ENCODE measurements around the gene BDH1.
"Not testable (repeated sequence)": the region's sequence is repeated elsewhere in the genome, so short reads cannot be mapped to it uniquely, and the experiment has no call there.

Gene BDH1

DNA sequence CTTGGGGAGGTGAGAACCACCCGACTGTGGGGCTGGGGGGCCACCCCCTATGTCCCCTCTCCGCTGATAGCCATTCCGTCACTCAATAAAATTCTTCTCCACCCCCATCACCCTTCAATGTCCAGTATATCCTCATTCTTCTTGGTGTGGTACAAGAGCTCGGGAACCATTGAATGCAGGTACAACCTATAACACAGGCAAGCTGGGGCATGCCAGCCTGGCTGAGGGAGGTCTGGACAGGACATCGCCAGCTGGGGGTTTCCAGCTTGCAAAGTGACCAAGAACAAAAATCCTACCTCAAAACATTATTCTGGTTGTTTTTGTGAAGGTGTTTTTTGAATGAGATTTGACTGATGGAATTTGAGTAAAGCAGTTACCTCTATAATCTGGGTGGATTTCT, 19.6 kb upstream of the BDH1 start:
- H3K56ac ChIP-seq (ENCODE audit: low read length), result peak overlapping the region; percentile 72
- peak overlapping the region; percentile 44 for H3K9ac ChIP-seq (ENCODE audit: low read length)
- H4K8ac ChIP-seq (ENCODE audit: low read depth, low read length), result no peak overlapping the region
- no peak overlapping the region for H3K4me3 ChIP-seq (ENCODE audit: low read length)
- no peaks in the 10 kb centered on the region for H3K27me3 ChIP-seq (ENCODE audit: insufficient read depth, low read length, poor library complexity)
- peak overlapping the region; percentile 90 for H2BK5ac ChIP-seq (ENCODE audit: low read length)
- no peak overlapping the region for H3K4me2 ChIP-seq (ENCODE audit: low read length)
- WGBS (ENCODE audit: extremely low coverage, insufficient coverage, low lambda C conversion rate), result no CpG with 5 or more reads among the region's 5 CpGs
- peak overlapping the region; percentile 82 for H3K4ac ChIP-seq (ENCODE audit: low read depth, low read length)
- no peak overlapping the region for H2BK120ac ChIP-seq (ENCODE audit: low read depth, low read length)
- peak overlapping the region; percentile 15 for H3K18ac ChIP-seq (ENCODE audit: low read length)
- no peak for DNase-seq
- no peaks in the 10 kb centered on the region for H3K79me2 ChIP-seq (ENCODE audit: control insufficient read depth, insufficient read depth, low read length)
- peak overlapping the region; percentile 78 for H2AK5ac ChIP-seq (ENCODE audit: low read length)
- H3K23ac ChIP-seq (ENCODE audit: low read length), result peak overlapping the region; percentile 48
- H3K4me1 ChIP-seq (ENCODE audit: control insufficient read depth, low read depth, low read length), result peaks cover 15% of the 10 kb centered on the region
- H3K36me3 ChIP-seq (ENCODE audit: control insufficient read depth, insufficient read depth, low read length), result no peaks in the 10 kb centered on the region
- peak overlapping the region; percentile 83 for H3K27ac ChIP-seq (ENCODE audit: low read depth, low read length)
- no peak overlapping the region for H2BK15ac ChIP-seq (replicated peaks; ENCODE audit: low read depth)
- H4K5ac ChIP-seq (ENCODE audit: low read length), result no peak overlapping the region
- H3K79me1 ChIP-seq (ENCODE audit: low read length), result no peaks in the 10 kb centered on the region

- not testable (repeated sequence) for H4K5ac ChIP-seq (ENCODE audit: low read length); H3K79me2 ChIP-seq (ENCODE audit: control insufficient read depth, insufficient read depth, low read length); H2AK5ac ChIP-seq (ENCODE audit: low read length); H3K36me3 ChIP-seq (ENCODE audit: control insufficient read depth, insufficient read depth, low read length); H2BK120ac ChIP-seq (ENCODE audit: low read depth, low read length); H3K27me3 ChIP-seq (ENCODE audit: insufficient read depth, low read length, poor library complexity); H3K23ac ChIP-seq (ENCODE audit: low read length); H2BK15ac ChIP-seq (replicated peaks; ENCODE audit: low read depth); H3K4me3 ChIP-seq (ENCODE audit: low read length); H4K8ac ChIP-seq (ENCODE audit: low read depth, low read length); H3K79me1 ChIP-seq (ENCODE audit: low read length); H3K4ac ChIP-seq (ENCODE audit: low read depth, low read length)
- DNase-seq, result peak; percentile 63
- no CpG with 5 or more reads among the region's 4 CpGs for WGBS (ENCODE audit: extremely low coverage, insufficient coverage, low lambda C conversion rate)
- peaks cover 15% of the 10 kb centered on the region for H3K4me1 ChIP-seq (ENCODE audit: control insufficient read depth, low read depth, low read length)
- peak overlapping the region; percentile 15 for H3K18ac ChIP-seq (ENCODE audit: low read length)
- peak overlapping the region; percentile 73 for H3K56ac ChIP-seq (ENCODE audit: low read length)
- H2BK5ac ChIP-seq (ENCODE audit: low read length), result peak overlapping the region; percentile 78
- H3K4me2 ChIP-seq (ENCODE audit: low read length), result peak overlapping the region; percentile 17
- peak overlapping the region; percentile 83 for H3K27ac ChIP-seq (ENCODE audit: low read depth, low read length)
- peak overlapping the region; percentile 21 for H3K9ac ChIP-seq (ENCODE audit: low read length)
These were observed 18.7 kb upstream of the BDH1 start for GRCh38 chr3:197574396-197574991.

- Histone ChIP-seq H3K4me2 (ENCODE audit: low read length) (no peak overlapping the region), H3K36me3 (ENCODE audit: control insufficient read depth, insufficient read depth, low read length) (no peaks in the 10 kb centered on the region), H3K4ac (ENCODE audit: low read depth, low read length) (no peak overlapping the region), H4K5ac (ENCODE audit: low read length) (no peak overlapping the region), H3K27ac (ENCODE audit: low read depth, low read length) (peak overlapping the region; percentile 58), H3K79me1 (ENCODE audit: low read length) (no peaks in the 10 kb centered on the region), H2BK5ac (ENCODE audit: low read length) (peak overlapping the region; percentile 82), H3K23ac (ENCODE audit: low read length) (no peak overlapping the region), H3K79me2 (ENCODE audit: control insufficient read depth, insufficient read depth, low read length) (no peaks in the 10 kb centered on the region), H2BK15ac (replicated peaks; ENCODE audit: low read depth) (no peak overlapping the region), H3K56ac (ENCODE audit: low read length) (peak overlapping the region; percentile 56), H3K27me3 (ENCODE audit: insufficient read depth, low read length, poor library complexity) (no peaks in the 10 kb centered on the region), H3K9ac (ENCODE audit: low read length) (no peak overlapping the region), H3K18ac (ENCODE audit: low read length) (no peak overlapping the region), H3K4me3 (ENCODE audit: low read length) (no peak overlapping the region), H3K4me1 (ENCODE audit: control insufficient read depth, low read depth, low read length) (peaks cover 15% of the 10 kb centered on the region), H2AK5ac (ENCODE audit: low read length) (peak overlapping the region; percentile 52), H2BK120ac (ENCODE audit: low read depth, low read length) (no peak overlapping the region), H4K8ac (ENCODE audit: low read depth, low read length) (no peak overlapping the region)
- peak; percentile 47 for DNase-seq
- no CpG with 5 or more reads among the region's 6 CpGs for WGBS (ENCODE audit: extremely low coverage, insufficient coverage, low lambda C conversion rate)
These were observed 17.4 kb upstream of the BDH1 start for GRCh38 chr3:197573048-197573767.

DNA sequence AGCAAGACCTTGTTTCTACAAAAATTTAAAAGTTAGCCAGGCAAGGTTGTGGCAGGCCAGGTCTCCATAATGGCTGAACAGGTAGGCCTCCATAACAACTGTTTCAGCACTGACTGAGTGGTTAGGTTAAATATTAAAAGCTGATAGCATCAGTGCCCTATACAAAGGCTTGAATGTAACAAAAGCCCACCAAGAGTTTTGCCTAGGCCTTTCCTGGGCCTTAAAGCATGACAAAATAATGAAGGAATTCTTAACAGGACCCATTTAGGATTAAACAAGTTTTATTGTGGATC, 16.1 kb upstream of the BDH1 start:
- H3K4me2 ChIP-seq (ENCODE audit: low read length); H2BK5ac ChIP-seq (ENCODE audit: low read length); DNase-seq; H2BK15ac ChIP-seq (replicated peaks; ENCODE audit: low read depth); H4K8ac ChIP-seq (ENCODE audit: low read depth, low read length); H2AK5ac ChIP-seq (ENCODE audit: low read length); H3K4me3 ChIP-seq (ENCODE audit: low read length); H4K5ac ChIP-seq (ENCODE audit: low read length); H3K9ac ChIP-seq (ENCODE audit: low read length); H3K27me3 ChIP-seq (ENCODE audit: insufficient read depth, low read length, poor library complexity); H3K18ac ChIP-seq (ENCODE audit: low read length); H3K79me1 ChIP-seq (ENCODE audit: low read length); H3K36me3 ChIP-seq (ENCODE audit: control insufficient read depth, insufficient read depth, low read length); H3K4ac ChIP-seq (ENCODE audit: low read depth, low read length); H3K23ac ChIP-seq (ENCODE audit: low read length); H3K79me2 ChIP-seq (ENCODE audit: control insufficient read depth, insufficient read depth, low read length); H2BK120ac ChIP-seq (ENCODE audit: low read depth, low read length); H3K27ac ChIP-seq (ENCODE audit: low read depth, low read length); H3K56ac ChIP-seq (ENCODE audit: low read length): not testable (repeated sequence)
- peaks cover 15% of the 10 kb centered on the region for H3K4me1 ChIP-seq (ENCODE audit: control insufficient read depth, low read depth, low read length)

DNA sequence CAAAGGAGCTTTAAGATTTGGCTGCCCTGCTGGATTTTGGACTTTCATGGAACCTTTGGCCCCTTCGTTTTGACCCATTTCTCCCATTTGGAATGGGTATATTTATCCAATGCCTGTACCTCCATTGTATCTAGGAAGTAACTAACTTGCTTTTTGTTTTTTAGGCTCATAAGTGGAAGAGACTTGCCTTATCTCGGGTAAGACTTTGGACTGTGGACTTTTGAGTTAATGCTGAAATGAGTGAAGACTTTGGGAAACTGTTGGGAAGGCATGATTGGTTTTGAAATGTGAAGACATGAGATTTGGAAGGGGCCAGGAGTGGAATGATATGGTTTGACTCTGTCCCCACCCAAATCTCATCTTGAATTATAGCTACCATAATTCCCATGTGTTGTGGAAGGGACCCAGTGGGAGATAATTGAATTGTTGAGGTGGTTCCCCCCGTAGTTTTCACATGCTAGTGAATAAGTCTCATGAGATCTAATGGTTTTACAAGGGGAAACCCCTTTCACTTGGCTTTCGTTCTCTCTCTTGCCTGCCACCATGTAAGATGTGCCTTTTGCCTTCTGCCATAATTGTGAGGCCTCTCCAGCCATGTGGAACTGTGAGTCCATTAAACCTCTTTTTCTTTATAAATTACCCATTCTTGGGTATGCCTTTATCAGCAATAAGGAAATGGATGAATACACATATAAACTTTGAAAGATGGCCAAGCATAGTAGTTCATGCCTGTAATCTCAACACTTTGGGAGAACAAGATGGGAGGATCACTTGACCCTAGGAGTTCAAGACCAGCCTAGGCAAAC, 15.5 kb upstream of the BDH1 start:
- not testable (repeated sequence) for H3K79me1 ChIP-seq (ENCODE audit: low read length); DNase-seq; H3K9ac ChIP-seq (ENCODE audit: low read length); H3K4ac ChIP-seq (ENCODE audit: low read depth, low read length); H4K5ac ChIP-seq (ENCODE audit: low read length); H3K27me3 ChIP-seq (ENCODE audit: insufficient read depth, low read length, poor library complexity); H3K36me3 ChIP-seq (ENCODE audit: control insufficient read depth, insufficient read depth, low read length); H3K27ac ChIP-seq (ENCODE audit: low read depth, low read length); H3K4me3 ChIP-seq (ENCODE audit: low read length); H3K18ac ChIP-seq (ENCODE audit: low read length); H3K56ac ChIP-seq (ENCODE audit: low read length); H3K23ac ChIP-seq (ENCODE audit: low read length); H2BK120ac ChIP-seq (ENCODE audit: low read depth, low read length); H2BK15ac ChIP-seq (replicated peaks; ENCODE audit: low read depth); H2BK5ac ChIP-seq (ENCODE audit: low read length); H3K79me2 ChIP-seq (ENCODE audit: control insufficient read depth, insufficient read depth, low read length); H2AK5ac ChIP-seq (ENCODE audit: low read length); H4K8ac ChIP-seq (ENCODE audit: low read depth, low read length); H3K4me2 ChIP-seq (ENCODE audit: low read length)
- no CpG with 5 or more reads among the region's 4 CpGs for WGBS (ENCODE audit: extremely low coverage, insufficient coverage, low lambda C conversion rate)
- H3K4me1 ChIP-seq (ENCODE audit: control insufficient read depth, low read depth, low read length), result peaks cover 13% of the 10 kb centered on the region
